Activated CD4-positive, alpha-beta memory T cell treated with anti-CD3 and anti-CD28 coated beads, Interleukin-2, amount 10 ng/mL, durations not matched to agents 7 days and 5 days (primary cell): ENCODE data around the gene GRID2IP. TPM values are rescaled to one million over a fixed set of nuclear protein-coding genes. Genes with fewer than 3 reads are reported as not detected.
A peak's percentile ranks its signal among the peaks of the same experiment; 100 is the strongest.
"Not testable (repeated sequence)": the region's sequence is repeated elsewhere in the genome, so short reads cannot be mapped to it uniquely, and the experiment has no call there.

Experiments
- CTCF ChIA-PET: fragments of 350-600 bp; sonication (Branson Sonifier 250); formaldehyde crosslinking; loops from one replicate; lab custom pipeline; 2021; ENCODE audit warnings: antibody characterized with exemption, inconsistent platforms; lab: Charles Lee
- POLR2A ChIA-PET: fragments of 350-600 bp; sonication (Branson Sonifier 250); formaldehyde crosslinking; loops from one replicate; lab custom pipeline; 2021; ENCODE audit warnings: antibody characterized with exemption; lab: Charles Lee
- DNase-seq: peaks from one replicate; pipeline ENCODE4 v3.0.0-alpha.2; 2020
- H3K27ac Mint-ChIP-seq: one replicate; pipeline ENCODE4 v1.8.0; 2021; ENCODE audit warnings: mild to moderate bottlenecking, mixed read lengths
- H3K27me3 Mint-ChIP-seq: one replicate; pipeline ENCODE4 v1.8.0; 2021; ENCODE audit warnings: mixed read lengths
- H3K36me3 Mint-ChIP-seq: one replicate; pipeline ENCODE4 v1.8.0; 2021; ENCODE audit warnings: low read depth, mixed read lengths
- H3K4me1 Mint-ChIP-seq: one replicate; pipeline ENCODE4 v1.8.0; 2021; ENCODE audit warnings: mixed read lengths
- H3K4me3 Mint-ChIP-seq: one replicate; pipeline ENCODE4 v1.8.0; 2021; ENCODE audit warnings: mild to moderate bottlenecking, mixed read lengths
- H3K9me3 Mint-ChIP-seq: one replicate; pipeline ENCODE4 v1.8.0; 2021; ENCODE audit warnings: mixed read lengths
- total RNA-seq, 2 experiments: library from RNA; stranded (reverse); gene quantifications; one replicate each; pipeline ENCODE4 v1.2.3, GENCODE V29; 2021

GRID2IP gene
- total RNA-seq, 2 experiments from 2014 or later, result 0.15 to 0.28 TPM

DNA sequence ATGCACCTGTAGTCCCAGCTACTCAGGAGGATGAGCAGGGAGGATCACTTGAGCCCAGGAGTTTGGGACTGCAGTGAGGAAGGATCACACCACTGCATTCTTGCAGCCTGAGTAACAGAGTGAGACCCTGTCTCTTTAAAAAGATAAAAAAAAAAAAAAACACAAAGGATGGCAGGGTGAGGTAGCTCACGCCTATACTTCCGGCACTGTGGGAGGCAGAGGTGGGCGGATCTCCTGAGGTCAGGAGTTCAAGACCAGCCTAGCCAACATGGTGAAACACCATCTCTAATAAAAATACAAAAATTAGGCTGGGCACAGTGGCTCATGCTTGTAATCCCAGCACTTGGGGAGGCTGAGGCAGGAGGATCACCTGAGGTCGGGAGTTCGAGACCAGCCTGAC is 87.7 kb downstream of the GRID2IP start:
- not testable (repeated sequence) for H3K4me1 Mint-ChIP-seq, H3K27me3 Mint-ChIP-seq, H3K9me3 Mint-ChIP-seq, H3K27ac Mint-ChIP-seq, DNase-seq, H3K4me3 Mint-ChIP-seq
- CTCF ChIA-PET, result interaction anchor here (0.7 to 1.2 kb wide), 2 partner anchors 10 to 381 kb away, joined by 3 read pairs; no protein-coding TSS in a partner anchor
- H3K36me3 Mint-ChIP-seq, result peaks cover 55% of the 10 kb centered on the region
- POLR2A ChIA-PET, result interaction anchor here (1.1 kb wide), 2 partner anchors 12 to 16 kb away, joined by 3 to 5 read pairs; partner anchors contain the start of gene DAGLB

DNA sequence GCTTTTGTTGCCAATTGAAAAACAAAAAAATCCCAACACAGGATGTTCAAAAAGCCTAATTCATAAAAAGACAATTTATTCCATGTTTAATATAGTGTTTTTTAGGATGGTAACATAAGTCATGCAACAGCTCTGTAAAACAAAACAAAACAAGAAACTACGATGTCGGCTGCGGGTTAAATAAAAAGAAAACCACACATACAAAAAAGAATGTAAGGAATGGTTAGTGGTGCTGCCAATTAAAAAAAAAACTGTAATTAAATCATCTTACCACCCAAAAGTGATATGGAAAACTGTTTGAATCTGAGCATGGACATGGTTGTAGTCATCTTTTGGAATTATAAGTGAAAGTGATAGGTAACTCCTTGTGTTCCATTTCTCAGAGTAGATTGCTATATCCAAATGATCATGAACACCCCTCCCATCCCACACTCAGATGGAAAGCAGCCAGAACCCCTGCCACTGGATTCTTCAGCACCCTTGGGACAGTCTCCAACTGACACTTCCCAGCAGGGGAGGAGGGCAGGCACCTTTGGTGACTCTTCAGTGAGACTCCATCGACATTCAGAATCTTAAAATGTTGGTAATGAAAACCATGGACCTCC is 89.2 kb downstream of the GRID2IP start:
- Mint-ChIP-seq H3K9me3 (no peaks in the 10 kb centered on the region), H3K4me3 (no peak overlapping the region), H3K27ac (no peak overlapping the region), H3K27me3 (no peaks in the 10 kb centered on the region), H3K36me3 (peaks cover 39% of the 10 kb centered on the region), H3K4me1 (no peaks in the 10 kb centered on the region)
- POLR2A ChIA-PET, result no interaction called here
- DNase-seq, result no peak
- CTCF ChIA-PET, result interaction anchor here (0.6 to 1.2 kb wide), 3 partner anchors 8 to 25 kb away, joined by 3 read pairs; partner anchors contain the start of gene DAGLB

DNA sequence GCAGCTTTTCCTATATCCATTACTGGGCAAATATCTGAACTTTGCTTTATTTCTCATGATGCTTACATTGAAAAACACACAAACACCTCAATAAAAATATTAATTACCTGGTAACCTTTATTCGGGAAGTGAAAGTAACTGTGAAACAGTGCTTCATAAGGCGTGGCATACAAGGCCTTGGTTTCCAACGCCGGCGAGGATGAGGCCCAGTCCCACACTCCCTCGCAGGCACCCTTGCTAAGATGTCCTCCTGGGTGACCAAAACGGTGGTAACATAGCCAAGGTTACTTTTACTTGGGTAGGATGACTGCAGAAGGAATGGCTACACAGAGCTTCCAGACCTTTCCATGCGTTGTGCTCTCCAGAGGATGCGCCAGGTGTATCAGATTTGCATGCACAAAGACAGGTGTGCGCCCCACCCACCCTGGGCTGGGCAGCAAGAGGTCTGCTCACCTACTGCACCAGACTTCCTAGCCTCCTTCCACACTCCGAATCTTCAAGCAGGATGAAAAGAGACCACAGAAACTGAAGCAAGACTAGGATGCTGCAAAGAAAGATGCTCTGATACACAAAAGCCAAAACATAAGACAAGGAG is 90.2 kb downstream of the GRID2IP start:
- H3K36me3 Mint-ChIP-seq, result peaks cover 29% of the 10 kb centered on the region
- H3K4me3 Mint-ChIP-seq, result no peak overlapping the region
- H3K4me1 Mint-ChIP-seq, result no peaks in the 10 kb centered on the region
- H3K9me3 Mint-ChIP-seq, result no peaks in the 10 kb centered on the region
- no peaks in the 10 kb centered on the region for H3K27me3 Mint-ChIP-seq
- no peak overlapping the region for H3K27ac Mint-ChIP-seq
- no peak for DNase-seq
- ChIA-PET POLR2A (interaction anchor here (1.5 kb wide), 1 partner anchor 13 kb away, joined by 4 read pairs; the partner anchor contains the start of gene DAGLB), CTCF (interaction anchor here (0.6 kb wide), 1 partner anchor 13 kb away, joined by 3 read pairs; the partner anchor contains the start of gene DAGLB)

DNA sequence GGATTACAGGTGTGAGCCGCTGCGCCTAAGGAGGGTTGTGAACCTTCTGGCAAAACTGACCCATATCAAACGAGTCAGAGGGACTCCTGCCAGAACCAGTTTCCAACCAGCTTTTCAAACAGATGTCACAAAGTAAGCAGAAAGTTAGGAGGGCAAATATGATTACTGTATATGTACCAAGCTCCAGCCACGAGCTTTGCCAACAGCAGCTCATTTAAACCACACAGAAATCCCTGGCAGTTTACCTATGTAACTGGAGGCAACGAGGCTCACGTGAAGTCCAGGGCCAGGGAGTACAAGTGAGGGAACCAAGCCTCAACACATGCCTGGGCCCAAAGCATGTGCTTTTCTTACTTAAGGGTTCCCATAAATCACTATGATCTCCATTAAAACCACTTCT is 91.0 kb downstream of the GRID2IP start:
- no peaks in the 10 kb centered on the region for H3K9me3 Mint-ChIP-seq
- no peaks in the 10 kb centered on the region for H3K27me3 Mint-ChIP-seq
- CTCF ChIA-PET, result interaction anchor here (0.6 kb wide), 2 partner anchors 77 to 213 kb away, joined by 3 read pairs; no protein-coding TSS in a partner anchor
- H3K4me3 Mint-ChIP-seq, result no peak overlapping the region
- POLR2A ChIA-PET, result interaction anchor here (1.5 kb wide), 1 partner anchor 12 kb away, joined by 4 read pairs; the partner anchor contains the start of gene DAGLB
- H3K4me1 Mint-ChIP-seq, result no peaks in the 10 kb centered on the region
- H3K27ac Mint-ChIP-seq, result no peak overlapping the region
- H3K36me3 Mint-ChIP-seq, result peaks cover 22% of the 10 kb centered on the region
- no peak for DNase-seq

DNA sequence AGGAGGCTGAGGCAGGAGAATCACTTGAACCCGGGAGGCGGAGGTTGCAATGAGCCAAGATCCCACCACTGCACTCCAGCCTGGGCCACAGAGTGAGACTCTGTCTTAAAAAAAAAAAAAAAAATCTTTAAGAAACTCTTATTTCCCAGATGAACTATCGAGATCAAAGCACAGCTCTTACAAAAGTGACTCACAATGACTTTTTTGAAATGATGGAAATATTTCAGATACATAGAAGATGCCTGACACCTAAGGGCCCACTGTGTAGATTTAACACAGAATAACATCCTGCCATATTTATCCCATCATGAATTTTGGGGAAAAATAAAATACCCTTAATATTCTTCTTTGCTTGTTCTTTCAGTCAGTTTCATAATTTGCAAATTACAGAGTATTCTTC is 92.6 kb downstream of the GRID2IP start:
- H3K9me3 Mint-ChIP-seq, DNase-seq, POLR2A ChIA-PET, H3K27me3 Mint-ChIP-seq, CTCF ChIA-PET, H3K27ac Mint-ChIP-seq, H3K4me1 Mint-ChIP-seq, H3K4me3 Mint-ChIP-seq: not testable (repeated sequence)
- peaks cover 20% of the 10 kb centered on the region for H3K36me3 Mint-ChIP-seq

DNA sequence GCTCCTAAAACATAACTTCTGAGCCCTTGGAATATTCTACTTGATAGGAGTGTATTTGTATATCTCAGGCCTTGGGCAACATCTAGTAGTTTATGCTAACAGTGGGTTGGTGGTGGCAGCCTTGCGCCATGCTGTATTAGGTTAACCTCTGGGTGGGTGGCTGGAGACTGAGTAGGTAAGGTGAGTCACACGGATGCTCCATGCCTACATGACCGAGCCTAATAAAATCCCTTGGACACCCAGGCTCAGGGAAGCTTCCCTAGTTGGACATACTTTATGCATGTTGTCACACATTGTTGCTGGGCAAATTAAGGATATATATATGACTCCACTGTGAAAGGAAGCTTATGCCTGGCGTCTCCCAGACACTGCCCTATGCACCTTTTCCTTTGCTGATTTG is 97.5 kb downstream of the GRID2IP start:
- no peaks in the 10 kb centered on the region for H3K27me3 Mint-ChIP-seq
- DNase-seq, result no peak
- peaks cover 6% of the 10 kb centered on the region for H3K4me1 Mint-ChIP-seq
- ChIA-PET CTCF (interaction anchor here (1.1 kb wide), 1 partner anchor 9 kb away, joined by 3 read pairs; no protein-coding TSS in a partner anchor), POLR2A (no interaction called here)
- H3K4me3 Mint-ChIP-seq, result no peak overlapping the region
- H3K36me3 Mint-ChIP-seq, result no peaks in the 10 kb centered on the region
- no peaks in the 10 kb centered on the region for H3K9me3 Mint-ChIP-seq
- no peak overlapping the region for H3K27ac Mint-ChIP-seq

DNA sequence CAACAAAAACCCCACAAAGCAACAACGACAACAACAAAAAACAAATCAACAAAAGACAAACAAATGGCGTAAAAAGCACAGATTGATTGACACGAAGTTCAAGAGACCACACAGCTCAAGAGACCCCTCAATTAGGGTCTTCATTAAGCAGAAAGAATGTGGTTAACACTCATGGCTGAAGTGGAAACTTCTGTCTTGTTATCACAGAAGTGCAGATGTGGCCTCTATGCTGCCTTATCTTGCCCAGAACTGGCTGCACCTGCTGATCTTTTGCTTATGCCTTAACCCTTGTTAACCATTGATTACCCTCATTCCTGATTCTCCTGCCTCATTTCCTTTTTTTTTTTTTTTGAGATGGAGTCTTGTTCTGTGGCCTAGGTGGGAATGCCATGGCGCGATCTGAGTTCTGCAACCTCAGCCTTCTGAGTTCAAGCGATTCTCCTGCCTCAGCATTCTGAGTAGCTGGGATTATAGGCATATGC is 100.0 kb downstream of the GRID2IP start:
- Mint-ChIP-seq H3K27ac (no peak overlapping the region), H3K4me3 (no peak overlapping the region), H3K27me3 (no peaks in the 10 kb centered on the region), H3K9me3 (no peaks in the 10 kb centered on the region), H3K36me3 (peaks cover 7% of the 10 kb centered on the region), H3K4me1 (peaks cover 17% of the 10 kb centered on the region)
- no peak for DNase-seq
- ChIA-PET POLR2A (no interaction called here), CTCF (interaction anchor here (0.7 to 0.9 kb wide), 2 partner anchors 18 to 24 kb away, joined by 3 read pairs; no protein-coding TSS in a partner anchor)

DNA sequence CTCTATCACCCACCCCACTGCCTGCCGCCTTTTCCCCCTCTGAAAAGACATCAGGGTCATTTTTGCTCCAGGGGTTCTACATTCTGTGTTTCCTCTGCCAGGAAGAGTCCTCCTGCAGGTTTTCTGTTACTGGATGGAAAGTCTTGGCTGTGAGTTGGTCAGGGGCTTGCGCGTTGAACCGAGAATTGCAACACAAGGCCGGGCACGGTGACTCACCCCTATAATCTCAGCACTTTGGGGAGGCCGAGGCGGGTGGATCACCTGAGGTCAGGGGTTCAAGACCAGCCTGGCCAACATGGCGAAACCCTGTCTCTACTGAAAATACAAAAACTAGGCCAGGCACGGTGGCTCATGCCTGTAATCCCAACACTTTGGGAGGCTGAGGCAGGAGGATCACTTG is 100.7 kb downstream of the GRID2IP start:
- not testable (repeated sequence) for H3K27ac Mint-ChIP-seq

DNA sequence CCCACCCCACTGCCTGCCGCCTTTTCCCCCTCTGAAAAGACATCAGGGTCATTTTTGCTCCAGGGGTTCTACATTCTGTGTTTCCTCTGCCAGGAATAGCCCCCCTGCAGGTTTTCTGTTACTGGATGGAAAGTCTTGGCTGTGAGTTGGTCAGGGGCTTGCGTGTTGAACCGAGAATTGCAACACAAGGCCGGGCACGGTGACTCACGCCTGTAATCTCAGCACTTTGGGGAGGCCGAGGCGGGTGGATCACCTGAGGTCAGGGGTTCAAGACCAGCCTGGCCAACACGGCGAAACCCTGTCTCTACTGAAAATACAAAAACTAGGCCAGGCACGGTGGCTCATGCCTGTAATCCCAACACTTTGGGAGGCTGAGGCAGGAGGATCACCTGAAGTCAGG is 101.4 kb downstream of the GRID2IP start:
- CTCF ChIA-PET, H3K9me3 Mint-ChIP-seq, DNase-seq, H3K4me3 Mint-ChIP-seq, H3K27ac Mint-ChIP-seq, H3K27me3 Mint-ChIP-seq, POLR2A ChIA-PET: not testable (repeated sequence)
- peaks cover 26% of the 10 kb centered on the region for H3K4me1 Mint-ChIP-seq
- peaks cover 18% of the 10 kb centered on the region for H3K36me3 Mint-ChIP-seq

More for the DNA sequence above, 100.7 kb downstream of the GRID2IP start:
- H3K9me3 Mint-ChIP-seq, CTCF ChIA-PET, H3K27me3 Mint-ChIP-seq, H3K4me3 Mint-ChIP-seq, DNase-seq, POLR2A ChIA-PET: not testable (repeated sequence)
- peaks cover 11% of the 10 kb centered on the region for H3K36me3 Mint-ChIP-seq
- H3K4me1 Mint-ChIP-seq, result peaks cover 21% of the 10 kb centered on the region

DNA sequence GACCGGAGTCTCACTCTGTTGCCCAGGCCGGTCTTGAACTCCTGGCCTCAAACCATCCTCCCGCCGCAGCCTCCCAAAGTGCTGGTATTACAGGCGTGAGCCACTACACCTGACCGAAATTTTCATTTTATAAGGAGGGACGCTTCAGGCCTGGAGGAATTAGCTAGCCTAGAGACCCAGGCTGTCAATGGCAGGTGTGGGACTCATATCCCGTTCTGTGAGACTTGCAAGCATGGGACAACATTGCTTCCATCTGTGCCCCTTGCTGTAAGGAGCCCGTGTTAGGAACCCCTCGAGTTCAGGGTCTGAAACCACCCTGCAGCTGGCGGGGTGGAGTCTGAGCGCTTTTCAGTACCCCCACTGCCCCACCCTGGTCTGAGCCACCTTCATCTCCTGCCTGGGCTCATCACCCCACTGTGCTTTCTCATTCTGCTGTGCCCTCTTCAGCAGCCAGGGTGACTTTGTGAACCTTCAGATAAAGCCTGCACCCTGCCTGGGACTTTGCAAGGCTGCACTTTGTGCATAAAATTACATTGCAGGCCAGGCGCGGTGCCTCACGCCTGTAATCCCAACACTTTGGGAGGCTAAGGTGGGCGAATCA is 102.2 kb downstream of the GRID2IP start:
- H3K27ac Mint-ChIP-seq, result peak overlapping the region; percentile 63
- H3K4me3 Mint-ChIP-seq, result peak overlapping the region; percentile 62
- peaks cover 28% of the 10 kb centered on the region for H3K4me1 Mint-ChIP-seq
- no peak for DNase-seq
- no peaks in the 10 kb centered on the region for H3K9me3 Mint-ChIP-seq
- POLR2A ChIA-PET, result interaction anchor here (0.6 to 2.8 kb wide), 9 partner anchors 11 to 626 kb away, joined by 3 to 39 read pairs (median 4); partner anchors contain the start of gene INTS15
- peaks cover 22% of the 10 kb centered on the region for H3K36me3 Mint-ChIP-seq
- no peaks in the 10 kb centered on the region for H3K27me3 Mint-ChIP-seq
- CTCF ChIA-PET, result no interaction called here

DNA sequence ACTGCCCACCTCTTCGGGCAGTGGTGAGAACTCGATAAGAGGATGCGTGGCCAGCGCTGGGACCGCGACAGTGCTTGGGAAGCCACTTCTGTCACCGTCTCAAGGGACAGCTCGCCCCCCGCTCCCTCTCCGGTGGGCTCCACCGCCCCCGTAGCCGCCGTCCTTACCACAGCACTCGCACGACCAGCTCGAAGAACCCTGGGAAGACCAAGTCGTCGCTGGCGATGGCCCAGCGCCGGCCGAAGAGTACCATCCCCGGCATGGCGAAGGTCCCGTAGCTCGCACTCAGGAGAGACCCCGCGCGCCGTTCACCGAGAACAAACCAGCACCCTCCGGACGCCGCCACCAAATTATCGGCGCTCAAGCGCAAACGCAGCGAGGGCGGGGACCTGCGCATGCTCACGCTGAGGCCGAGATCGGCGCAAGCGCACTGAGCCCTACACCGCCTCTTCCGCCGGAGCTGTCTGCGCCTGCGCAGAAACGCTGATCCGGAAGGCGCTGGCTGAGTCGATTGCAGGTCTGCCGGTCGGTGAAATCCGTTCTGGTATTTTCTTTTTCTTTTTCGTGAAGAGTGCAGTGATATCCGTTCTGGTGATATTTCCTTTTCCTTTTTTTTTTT is 103.6 kb downstream of the GRID2IP start, which contains the start of gene DAGLB:
TSS of gene DAGLB (minus strand) at position 374 of the 619 bp plus-strand sequence. CDS start at position 262, 112 bp downstream.
- peak within 1 kb of the TSS; percentile 88 for H3K4me3 Mint-ChIP-seq
- peaks cover 31% of the 10 kb centered on the region for H3K4me1 Mint-ChIP-seq
- H3K36me3 Mint-ChIP-seq, result peaks cover 29% of the 10 kb centered on the region
- no peaks in the 10 kb centered on the region for H3K27me3 Mint-ChIP-seq
- DNase-seq, result peak; percentile 96
- CTCF ChIA-PET, result interaction anchor here (0.6 to 1.6 kb wide), 13 partner anchors 10 to 330 kb away, joined by 3 to 15 read pairs (median 3); no protein-coding TSS in a partner anchor
- POLR2A ChIA-PET, result interaction anchor here (0.6 to 2.8 kb wide), 9 partner anchors 10 to 624 kb away, joined by 3 to 39 read pairs (median 4); partner anchors contain the start of genes AIMP2 and PMS2
- no peaks in the 10 kb centered on the region for H3K9me3 Mint-ChIP-seq
- H3K27ac Mint-ChIP-seq, result peak within 1 kb of the TSS; percentile 92
